CD14-positive monocyte (primary cell): ENCODE measurements around the gene YBX3. TPM values are rescaled to one million over a fixed set of nuclear protein-coding genes. Genes with fewer than 3 reads are reported as not detected.

Source experiments
- DNase-seq, 3 donors: peaks; one replicate each; pipeline ENCODE4 v3.0.0-alpha.2; 2011 to 2022
- H2AFZ ChIP-seq: 2 replicates; pipeline ENCODE4 v1.6.0; 2012; ENCODE audit warnings: mild to moderate bottlenecking, low read depth, low read length, inconsistent platforms; ENCODE audit not compliant: insufficient read depth, poor library complexity, severe bottlenecking
- H3K27ac ChIP-seq, 2 donors: 1 replicate in 1 of 2; 2 replicates in 1 of 2; pipeline ENCODE4 v1.5.1; 2012 to 2013; ENCODE audit warnings: low read length in 2 of 2, control low read depth in 1 of 2, inconsistent platforms in 1 of 2, low read depth in 1 of 2, mild to moderate bottlenecking in 1 of 2
- H3K27me3 ChIP-seq, 2 donors: one replicate each; pipeline versions ENCODE4 v1.6.0 to v1.6.1; 2011 to 2013; ENCODE audit warnings: low read length in 2 of 2; ENCODE audit not compliant: control insufficient read depth in 2 of 2, insufficient read depth in 2 of 2
- H3K36me3 ChIP-seq, 2 donors: replicated peaks in 1 of 2; 1 replicate in 1 of 2; 2 replicates in 1 of 2; pipeline versions ENCODE4 v1.5.1 to v1.6.1; 2012 to 2013; ENCODE audit warnings: low read length in 2 of 2, control low read depth in 1 of 2, inconsistent platforms in 1 of 2, mild to moderate bottlenecking in 1 of 2; ENCODE audit not compliant: insufficient read depth in 2 of 2, control insufficient read depth in 1 of 2
- H3K4me1 ChIP-seq, 2 donors: 1 replicate in 1 of 2; 2 replicates in 1 of 2; pipeline versions ENCODE4 v1.5.1 to v1.6.1; 2012 to 2013; ENCODE audit warnings: low read length in 2 of 2, control low read depth in 1 of 2, inconsistent platforms in 1 of 2, mild to moderate bottlenecking in 1 of 2, moderate library complexity in 1 of 2; ENCODE audit not compliant: insufficient read depth in 2 of 2, control insufficient read depth in 1 of 2
- H3K4me2 ChIP-seq: replicated peaks from 2 replicates; pipeline ENCODE3; 2012; ENCODE audit warnings: low read length, moderate library complexity, mild to moderate bottlenecking; ENCODE audit not compliant: poor library complexity, severe bottlenecking; ENCODE audit errors: extremely low read depth
- H3K4me3 ChIP-seq, 3 experiments: fragments of 200-600 bp in 1 of 3; sonication (generic) in 1 of 3; replicated peaks in 1 of 3; 1 replicate in 2 of 3; 2 replicates in 1 of 3; pipeline ENCODE4 v1.5.1; 2011 to 2013; ENCODE audit warnings: low read length in 3 of 3, mild to moderate bottlenecking in 3 of 3, control low read depth in 2 of 3, low read depth in 2 of 3, inconsistent platforms in 1 of 3, moderate library complexity in 1 of 3
- H3K79me2 ChIP-seq: 2 replicates; pipeline ENCODE4 v1.6.0; 2012; ENCODE audit warnings: mild to moderate bottlenecking, control low read depth, inconsistent platforms, low read length, moderate library complexity; ENCODE audit not compliant: insufficient read depth
- H3K9ac ChIP-seq: 2 replicates; pipeline ENCODE4 v1.6.0; 2017; ENCODE audit warnings: low read length, mild to moderate bottlenecking; ENCODE audit not compliant: insufficient read depth, poor library complexity, severe bottlenecking
- H3K9me3 ChIP-seq, 2 donors: replicated peaks in 1 of 2; 1 replicate in 1 of 2; 2 replicates in 1 of 2; pipeline versions ENCODE4 v1.5.1 to v1.6.1; 2012 to 2013; ENCODE audit warnings: low read length in 2 of 2, control low read depth in 1 of 2; ENCODE audit not compliant: control insufficient read depth in 1 of 2, insufficient read depth in 1 of 2
- H4K20me1 ChIP-seq: 2 replicates; pipeline ENCODE4 v1.6.0; 2012; ENCODE audit warnings: mild to moderate bottlenecking, low read length, control low read depth, moderate library complexity; ENCODE audit not compliant: insufficient read depth
- H3K27ac Mint-ChIP-seq, 7 donors: one replicate each; pipeline ENCODE4 v1.8.0; 2020; ENCODE audit warnings: mild to moderate bottlenecking in 7 of 7, mixed read lengths in 7 of 7, moderate library complexity in 6 of 7, inconsistent platforms in 2 of 7
- H3K27me3 Mint-ChIP-seq, 3 donors: one replicate each; pipeline ENCODE4 v1.8.0; 2021 to 2022; ENCODE audit warnings: low read depth in 3 of 3, mild to moderate bottlenecking in 3 of 3, mixed read lengths in 3 of 3, moderate library complexity in 3 of 3, inconsistent platforms in 1 of 3
- H3K36me3 Mint-ChIP-seq, 2 donors: one replicate each; pipeline ENCODE4 v1.8.0; 2020; ENCODE audit warnings: mixed read lengths in 2 of 2, inconsistent platforms in 1 of 2, mild to moderate bottlenecking in 1 of 2
- H3K4me1 Mint-ChIP-seq: one replicate; pipeline ENCODE4 v1.8.0; 2020; ENCODE audit warnings: mild to moderate bottlenecking, mixed read lengths
- H3K4me3 Mint-ChIP-seq, 2 donors: one replicate each; pipeline ENCODE4 v1.8.0; 2020; ENCODE audit warnings: mild to moderate bottlenecking in 2 of 2, mixed read lengths in 2 of 2, moderate library complexity in 1 of 2
- H3K9me3 Mint-ChIP-seq, 7 donors: one replicate each; pipeline ENCODE4 v1.8.0; 2020 to 2022; ENCODE audit warnings: mixed read lengths in 7 of 7, mild to moderate bottlenecking in 6 of 7, moderate library complexity in 6 of 7, inconsistent platforms in 2 of 7
- CTCF ChIP-seq: fragments of 200-600 bp; IDR thresholded peaks from one replicate; pipeline ENCODE4 v1.8.0; 2022; ENCODE audit warnings: antibody characterized with exemption, mild to moderate bottlenecking
- WGBS: methylation state at CpG from one replicate; pipeline ENCODE4 v1.1.5; 2013; ENCODE audit warnings: missing lambda C conversion rate; ENCODE audit not compliant: insufficient coverage; 5-methylcytosine and 5-hydroxymethylcytosine counted together
- intact Hi-C, 2 donors: fragments of 100-400 bp; cut with micrococcal nuclease; formaldehyde crosslinking; loops; one replicate each; pipeline versions ENCODE4 v1.15.0 to v1.15.1; 2023
- polyA plus RNA-seq, 3 donors: library from polyadenylated mRNA; depleted of rRNA in 1 of 3; unstranded in 2 of 3; stranded (reverse) in 1 of 3; fragments of 300-500 nt in 2 of 3; fragments of >200 nt in 1 of 3; fragmentation: Illumina TruSeq in 2 of 3; gene quantifications; 1 replicate in 2 of 3; 2 replicates in 1 of 3; pipeline ENCODE4 v1.2.3, GENCODE V29; 2012 to 2021

The YBX3 gene
- polyA plus RNA-seq, 3 donors, result 104 to 203 (median 131) TPM

DNA sequence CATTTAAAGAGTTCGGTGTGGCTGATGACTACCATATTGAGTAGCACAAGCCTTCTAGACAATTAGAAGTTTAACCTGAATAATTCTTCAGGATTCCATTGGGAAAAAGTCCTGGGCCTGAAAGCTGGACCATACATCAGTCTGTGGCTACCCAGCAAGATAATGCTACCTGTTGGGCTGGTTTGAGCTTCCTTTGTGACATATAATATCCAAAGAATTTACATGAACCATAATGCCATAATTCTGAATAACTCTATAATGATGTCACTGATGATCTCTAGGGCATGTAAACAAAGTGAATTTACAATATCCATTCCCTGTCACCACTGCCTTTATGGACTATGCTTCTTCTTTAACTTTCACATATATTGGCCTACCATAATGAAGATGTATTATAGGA lies 3.8 kb upstream of the YBX3 start:
- H3K4me2 ChIP-seq, result no peak overlapping the region
- no peak for DNase-seq
- peaks cover 10 to 12% of the 10 kb centered on the region in 2 donors for H3K27me3 ChIP-seq
- H3K4me3 ChIP-seq, result no peak overlapping the region
- peaks cover 15% of the 10 kb centered on the region for H3K79me2 ChIP-seq
- Mint-ChIP-seq H3K4me3 (no peak overlapping the region), H3K36me3 (peaks cover 0 to 4% of the 10 kb centered on the region in 2 donors), H3K9me3 (peaks cover 0 to 4% (median 2%) of the 10 kb centered on the region in 7 donors), H3K4me1 (peaks cover 16% of the 10 kb centered on the region), H3K27me3 (peaks cover 13 to 22% (median 21%) of the 10 kb centered on the region in 3 donors), H3K27ac (no peak overlapping the region)
- H3K9ac ChIP-seq, result no peak overlapping the region
- no CpG with 5 or more reads among the region's 1 CpG for WGBS
- intact Hi-C loops, result loop anchor here in 1 of 2 donors (10.0 kb wide), 1 partner anchor 112 kb away; the partner anchor contains the start of gene MAGOHB
- peaks cover 9 to 17% of the 10 kb centered on the region in 2 donors for H3K4me1 ChIP-seq
- H2AFZ ChIP-seq, result no peak overlapping the region
- peaks cover 6% of the 10 kb centered on the region for H4K20me1 ChIP-seq
- no peaks in the 10 kb centered on the region for H3K9me3 ChIP-seq
- no peaks in the 10 kb centered on the region for H3K36me3 ChIP-seq
- no peak for TF ChIP-seq CTCF
- no peak overlapping the region for H3K27ac ChIP-seq

DNA sequence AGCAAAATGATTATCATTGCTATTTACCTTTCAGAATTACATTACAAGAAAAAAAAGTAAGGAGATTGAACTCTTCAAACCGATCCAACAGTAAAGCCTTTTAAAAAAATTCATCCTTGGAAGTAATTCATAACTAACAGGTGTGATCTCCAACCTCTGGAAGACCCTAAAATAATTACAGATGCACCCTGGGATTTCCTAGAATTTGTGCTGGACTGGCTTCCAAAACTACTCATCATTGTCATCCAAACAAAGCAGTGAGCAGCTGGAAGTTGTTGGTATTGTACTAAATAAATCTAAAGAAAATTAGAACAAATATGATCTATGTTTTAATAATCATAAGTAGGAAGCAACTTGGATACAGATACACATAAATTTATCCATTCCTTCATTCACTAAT lies 1.9 kb upstream of the YBX3 start:
- no peak overlapping the region for H3K4me3 ChIP-seq
- H3K27ac Mint-ChIP-seq, result no peak overlapping the region
- peaks cover 15 to 23% (median 22%) of the 10 kb centered on the region in 3 donors for H3K27me3 Mint-ChIP-seq
- no peaks in the 10 kb centered on the region for H3K9me3 ChIP-seq
- H3K4me1 ChIP-seq, result peaks cover 17 to 29% of the 10 kb centered on the region in 2 donors
- H3K9me3 Mint-ChIP-seq, result peaks cover 0 to 5% (median 3%) of the 10 kb centered on the region in 7 donors
- DNase-seq, result no peak
- peak overlapping the region in 1 of 2 donors; percentile 4 for H3K4me3 Mint-ChIP-seq
- intact Hi-C loops, result loop anchor here in 1 of 2 donors (10.0 kb wide), 1 partner anchor 110 kb away; the partner anchor contains the start of gene MAGOHB
- no peak for TF ChIP-seq CTCF
- H3K9ac ChIP-seq, result no peak overlapping the region
- peaks cover 2 to 4% of the 10 kb centered on the region in 2 donors for H3K36me3 Mint-ChIP-seq
- no peak overlapping the region for H3K27ac ChIP-seq
- no peaks in the 10 kb centered on the region for H3K36me3 ChIP-seq
- WGBS, result no CpG with 5 or more reads among the region's 1 CpG
- peaks cover 31% of the 10 kb centered on the region for H3K4me1 Mint-ChIP-seq
- H2AFZ ChIP-seq, result no peak overlapping the region
- H3K27me3 ChIP-seq, result peaks cover 10 to 12% of the 10 kb centered on the region in 2 donors
- no peak overlapping the region for H3K4me2 ChIP-seq
- H4K20me1 ChIP-seq, result peaks cover 23% of the 10 kb centered on the region
- H3K79me2 ChIP-seq, result peaks cover 34% of the 10 kb centered on the region
